Sigmoid colon (tissue), 7 donors: ENCODE measurements around the gene NUBP2. TPM values are rescaled to one million over a fixed set of nuclear protein-coding genes. Genes with fewer than 3 reads are reported as not detected.

Experiments used
- DNase-seq: peaks from one replicate; pipeline ENCODE4 v3.0.0-alpha.2; 2019
- H3K27ac ChIP-seq, 4 donors: fragments of 200-600 bp; sonication (generic); one replicate each; pipeline ENCODE4 v1.5.1; 2016 to 2019; ENCODE audit warnings: mild to moderate bottlenecking in 1 of 4
- H3K27me3 ChIP-seq, 3 donors: fragments of 200-600 bp; sonication (generic); one replicate each; pipeline ENCODE4 v1.5.1; 2019; ENCODE audit warnings: mild to moderate bottlenecking in 1 of 3
- H3K36me3 ChIP-seq, 4 donors: fragments of 200-600 bp; sonication (generic); one replicate each; pipeline ENCODE4 v1.5.1; 2016 to 2019
- H3K4me1 ChIP-seq, 4 donors: fragments of 200-600 bp; sonication (generic); one replicate each; pipeline ENCODE4 v1.5.1; 2017 to 2019
- H3K4me3 ChIP-seq, 4 donors: fragments of 200-600 bp; sonication (generic); one replicate each; pipeline ENCODE4 v1.5.1; 2017 to 2019; ENCODE audit warnings: mild to moderate bottlenecking in 2 of 4, moderate library complexity in 1 of 4
- H3K9me3 ChIP-seq, 4 donors: fragments of 200-600 bp in 3 of 4; sonication (generic) in 3 of 4; one replicate each; pipeline versions ENCODE4 v1.5.1 to v1.6.1; 2013 to 2019
- CTCF ChIP-seq, 4 experiments: fragments of 450-650 bp in 3 of 4; fragments of 200-600 bp in 1 of 4; IDR thresholded peaks; one replicate each; pipeline ENCODE4 v1.5.1; 2016 to 2019; ENCODE audit warnings: antibody characterized with exemption in 4 of 4, mild to moderate bottlenecking in 3 of 4, moderate library complexity in 2 of 4
- EP300 ChIP-seq, 4 donors: sonication (generic); formaldehyde crosslinking; IDR thresholded peaks; one replicate each; pipeline ENCODE4 v1.6.1; 2017; ENCODE audit warnings: antibody characterized with exemption in 4 of 4
- POLR2A ChIP-seq, 2 donors: fragments of 450-650 bp; IDR thresholded peaks; one replicate each; pipeline ENCODE4 v1.6.1; 2016; ENCODE audit warnings: antibody characterized with exemption in 2 of 2, mild to moderate bottlenecking in 2 of 2, moderate library complexity in 2 of 2
- POLR2AphosphoS5 ChIP-seq, 4 donors: sonication (generic); formaldehyde crosslinking; IDR thresholded peaks; one replicate each; pipeline ENCODE4 v1.6.1; 2017; ENCODE audit warnings: antibody characterized with exemption in 4 of 4
- WGBS, 2 donors: extraction: QIAGEN DNeasy Blood & Tissue Kit; methylation state at CpG; one replicate each; pipeline ENCODE4 v1.1.7; 2013; 5-methylcytosine and 5-hydroxymethylcytosine counted together
- intact Hi-C: fragments of 100-400 bp; cut with DNase I; formaldehyde crosslinking; loops from one replicate; pipeline ENCODE4 v1.15.1; 2023
- polyA plus RNA-seq, 3 donors: library from polyadenylated mRNA; stranded (reverse); fragments of 200-250 nt; gene quantifications; one replicate each; pipeline ENCODE4 v1.2.3, GENCODE V29; 2013
- total RNA-seq, 4 donors: library from RNA; depleted of rRNA; stranded (reverse); fragments of >200 nt; gene quantifications; one replicate each; pipeline ENCODE4 v1.1.0, GENCODE V29; 2016
- donor health status: healthy with polysubstance abuse.
- donor health status: Bipolar disorder and iron deficiency.
- donor health status: healthy.

The NUBP2 gene
- total and polyA plus RNA-seq, 7 donors, result 53.5 to 170 (median 77.8) TPM

- TF ChIP-seq EP300 (IDR thresholded peaks at IDR 0.05), result no peak
- TF ChIP-seq CTCF (IDR thresholded peaks at IDR 0.05), result no peak
- no peak for TF ChIP-seq POLR2A (IDR thresholded peaks at IDR 0.05)
- no peak for TF ChIP-seq POLR2AphosphoS5 (IDR thresholded peaks at IDR 0.05)
- Histone ChIP-seq H3K4me1 (no peaks in the 10 kb centered on the region), H3K9me3 (no peaks in the 10 kb centered on the region), H3K27ac (no peak overlapping the region), H3K36me3 (peaks cover 43 to 96% (median 59%) of the 10 kb centered on the region in 4 donors), H3K4me3 (no peak overlapping the region), H3K27me3 (no peaks in the 10 kb centered on the region)
- DNase-seq, result no peak
- intact Hi-C loops, result no loop called here
- WGBS, 2 donors, result 95 to 96% methylated on average over 29 of the region's 29 CpGs
These were observed 33.3 kb upstream of the NUBP2 start for GRCh38 chr16:1749152-1750117.

GRCh38 chr16:1751946-1752345 lies 30.8 kb upstream of the NUBP2 start:
- H3K27ac ChIP-seq, result no peak overlapping the region
- no peaks in the 10 kb centered on the region for H3K9me3 ChIP-seq
- H3K27me3 ChIP-seq, result no peaks in the 10 kb centered on the region
- no peaks in the 10 kb centered on the region for H3K4me1 ChIP-seq
- H3K36me3 ChIP-seq, result peaks cover 41 to 79% (median 55%) of the 10 kb centered on the region in 4 donors
- no peak for TF ChIP-seq POLR2A (IDR thresholded peaks at IDR 0.05)
- no peak for TF ChIP-seq EP300 (IDR thresholded peaks at IDR 0.05)
- TF ChIP-seq POLR2AphosphoS5 (IDR thresholded peaks at IDR 0.05), result no peak
- no peak for TF ChIP-seq CTCF (IDR thresholded peaks at IDR 0.05)
- H3K4me3 ChIP-seq, result no peak overlapping the region
- 96% methylated on average over 16 of the region's 16 CpGs for WGBS, 2 donors
- intact Hi-C loops, result no loop called here
- no peak for DNase-seq

GRCh38 chr16:1752853-1753252 lies 29.9 kb upstream of the NUBP2 start:
- H3K9me3 ChIP-seq, result no peaks in the 10 kb centered on the region
- no peaks in the 10 kb centered on the region for H3K4me1 ChIP-seq
- H3K27ac ChIP-seq, result no peak overlapping the region
- intact Hi-C loops, result no loop called here
- TF ChIP-seq POLR2AphosphoS5 (IDR thresholded peaks at IDR 0.05), result no peak
- TF ChIP-seq CTCF (IDR thresholded peaks at IDR 0.05), result no peak
- no peak for TF ChIP-seq POLR2A (IDR thresholded peaks at IDR 0.05)
- TF ChIP-seq EP300 (IDR thresholded peaks at IDR 0.05), result no peak
- no peak for DNase-seq
- no peaks in the 10 kb centered on the region for H3K27me3 ChIP-seq
- no peak overlapping the region for H3K4me3 ChIP-seq
- peaks cover 35 to 79% (median 47%) of the 10 kb centered on the region in 4 donors for H3K36me3 ChIP-seq
- 96 to 97% methylated on average over 14 of the region's 14 CpGs for WGBS, 2 donors

GRCh38 chr16:1754204-1754603 lies 28.6 kb upstream of the NUBP2 start:
- TF ChIP-seq POLR2AphosphoS5 (IDR thresholded peaks at IDR 0.05) (no peak), POLR2A (IDR thresholded peaks at IDR 0.05) (no peak), EP300 (IDR thresholded peaks at IDR 0.05) (no peak), CTCF (IDR thresholded peaks at IDR 0.05) (no peak)
- no peaks in the 10 kb centered on the region for H3K27me3 ChIP-seq
- H3K9me3 ChIP-seq, result no peaks in the 10 kb centered on the region
- H3K4me1 ChIP-seq, result no peaks in the 10 kb centered on the region
- H3K36me3 ChIP-seq, result peaks cover 24 to 75% (median 40%) of the 10 kb centered on the region in 4 donors
- H3K4me3 ChIP-seq, result no peak overlapping the region
- H3K27ac ChIP-seq, result no peak overlapping the region
- intact Hi-C loops, result no loop called here
- WGBS, 2 donors, result 95 to 96% methylated on average over 12 of the region's 12 CpGs
- no peak for DNase-seq
